ENCODE measurements around the gene GNG3. TPM values are rescaled to one million over a fixed set of nuclear protein-coding genes. Genes with fewer than 3 reads are reported as not detected.

Gene GNG3
- total and polyA plus RNA-seq, 2 of the 8 experiments (the other 6 are each of a cell fraction or from before 2014, with no cell fraction given): 4.9 to 12.1 TPM

GRCh38 chr11:62752994-62753735, 45.7 kb downstream of the GNG3 start:
- Histone ChIP-seq H3K23ac (ENCODE audit: insufficient read length) (no peak overlapping the region), H3K79me2 (ENCODE audit: control insufficient read depth in 1 of 2, insufficient read depth in 2 of 2, low read length in 2 of 2) (peaks cover 10 to 57% of the 10 kb centered on the region in 2 experiments), H4K5ac (ENCODE audit: insufficient read length, low read depth, low read length) (no peak overlapping the region), H2AFZ (ENCODE audit: low read length) (no peak overlapping the region), H3K27me3 (replicated peaks in 1 of 4; ENCODE audit: control insufficient read depth in 3 of 4, extremely low read depth in 1 of 4, insufficient read depth in 3 of 4, low read length in 3 of 4) (no peaks in the 10 kb centered on the region), H2BK12ac (ENCODE audit: low read depth, low read length) (no peak overlapping the region; the same call in 1 of the 2 replicates), H3K36me3 (ENCODE audit: control insufficient read depth in 2 of 4, insufficient read depth in 4 of 4, low read length in 3 of 4) (peaks cover 14 to 34% (median 19%) of the 10 kb centered on the region in 4 experiments), H3K23me2 (ENCODE audit: low read depth, low read length) (no peaks in the 10 kb centered on the region; the same call in 1 of the 2 replicates), H2BK120ac (replicated peaks; ENCODE audit: low read depth, low read length) (no peak overlapping the region), H3K4ac (replicated peaks; ENCODE audit: insufficient read length, low read depth, low read length) (no peak overlapping the region), H2BK5ac (ENCODE audit: low read depth, low read length) (peak overlapping the region; percentile 96; the same call in 1 of the 2 replicates), H2BK20ac (ENCODE audit: low read length) (no peak overlapping the region), H3K4me3 (ENCODE audit: extremely low read depth in 1 of 4, insufficient read depth in 2 of 4, low read depth in 3 of 4, low read length in 4 of 4) (peak overlapping the region; percentile 74 to 89 (median 82); a peak in 6 of 8 replicates), H3K79me1 (ENCODE audit: low read depth, low read length) (peaks cover 16% of the 10 kb centered on the region), H3K9me3 (ENCODE audit: insufficient read depth in 2 of 2, low read depth in 1 of 2, low read length in 1 of 2) (no peaks in the 10 kb centered on the region), H3K18ac (ENCODE audit: extremely low read depth, low read length) (no peak overlapping the region), H3K4me2 (ENCODE audit: insufficient read depth in 1 of 2, low read depth in 2 of 2, low read length in 2 of 2) (peak overlapping the region; percentile 63 to 82), H2AK5ac (ENCODE audit: low read depth, low read length) (no peak overlapping the region), H2BK15ac (ENCODE audit: low read length) (no peak overlapping the region), H4K20me1 (replicated peaks in 1 of 2; ENCODE audit: control insufficient read depth in 1 of 2, insufficient read depth in 2 of 2, low read length in 2 of 2) (peaks cover 14 to 22% of the 10 kb centered on the region in 2 experiments), H3K56ac (replicated peaks; ENCODE audit: insufficient read length, low read depth, low read length) (no peak overlapping the region), H4K8ac (ENCODE audit: extremely low read depth, insufficient read depth, low read length) (no peak overlapping the region), H3K14ac (ENCODE audit: insufficient read length) (no peak overlapping the region), H4K91ac (replicated peaks; ENCODE audit: insufficient read length, low read length) (no peak overlapping the region), H3K4me1 (replicated peaks in 1 of 4; ENCODE audit: control insufficient read depth in 3 of 4, insufficient read depth in 4 of 4, low read length in 3 of 4) (peaks cover 4 to 7% (median 4%) of the 10 kb centered on the region in 4 experiments), H3K9ac (replicated peaks in 1 of 4; ENCODE audit: extremely low read depth in 1 of 4, low read depth in 3 of 4, low read length in 3 of 4) (peak overlapping the region in 2 of 4 experiments; percentile 18 to 29; a peak in 2 of 7 replicates), H3K27ac (ENCODE audit: low read depth, low read length) (peak overlapping the region; percentile 0; the same call in 1 of the 2 replicates)
- 92% methylated on average over 15 of the region's 15 CpGs; no CpG with 5 or more reads in 1 of the 2 experiments for WGBS, 2 experiments (ENCODE audit: extremely low coverage in 1 of 2, insufficient coverage in 1 of 2, insufficient read length in 1 of 2, insufficient replicate concordance in 2 of 2, low coverage in 1 of 2, low lambda C conversion rate in 2 of 2, missing lambda C conversion rate in 1 of 2)
- POLR2A ChIA-PET (ENCODE audit: partially characterized antibody): interaction anchor here (0.9 to 16.9 kb wide), 28 partner anchors 8 to 179 kb away, joined by 3 to 192 read pairs (median 8); partner anchors contain the start of genes BSCL2, C11orf98, CSKMT and EEF1G
- FAIRE-seq (no peak), DNase-seq (ENCODE audit: low read depth in 1 of 2, low spot score in 2 of 2) (no peak)
- CTCF ChIA-PET (ENCODE audit: partially characterized antibody): interaction anchor here (0.6 to 5.4 kb wide), 14 partner anchors 9 to 159 kb away, joined by 3 to 48 read pairs (median 4); partner anchors contain the start of genes HNRNPUL2, POLR2G, TAF6L and TMEM179B
- no peak for TF ChIP-seq ATF2 (IDR thresholded peaks at IDR 0.05; ENCODE audit: low read length)
- TF ChIP-seq FOSL1 (IDR thresholded peaks at IDR 0.05; ENCODE audit: insufficient read depth, low read depth, low read length): no peak
- no peak for TF ChIP-seq SAP30 (IDR thresholded peaks at IDR 0.05; ENCODE audit: insufficient read depth, insufficient replicate concordance, low read length)
- TF ChIP-seq EP300 (IDR thresholded peaks at IDR 0.05; ENCODE audit: borderline replicate concordance in 1 of 2, low read depth in 2 of 2, low read length in 2 of 2): no peak
- TF ChIP-seq CHD2 (IDR thresholded peaks at IDR 0.05; ENCODE audit: low read length): no peak
- no peak for TF ChIP-seq POLR2AphosphoS5 (IDR thresholded peaks at IDR 0.05; ENCODE audit: low read depth, low read length)
- TF ChIP-seq GABPA (IDR thresholded peaks at IDR 0.05; ENCODE audit: borderline replicate concordance, insufficient read depth, low read length): no peak
- no peak for TF ChIP-seq HDAC2 (IDR thresholded peaks at IDR 0.05; ENCODE audit: borderline replicate concordance in 1 of 2, low read depth in 2 of 2, low read length in 2 of 2)
